ENCODE results near the gene KANSL1.

Gene KANSL1

DNA sequence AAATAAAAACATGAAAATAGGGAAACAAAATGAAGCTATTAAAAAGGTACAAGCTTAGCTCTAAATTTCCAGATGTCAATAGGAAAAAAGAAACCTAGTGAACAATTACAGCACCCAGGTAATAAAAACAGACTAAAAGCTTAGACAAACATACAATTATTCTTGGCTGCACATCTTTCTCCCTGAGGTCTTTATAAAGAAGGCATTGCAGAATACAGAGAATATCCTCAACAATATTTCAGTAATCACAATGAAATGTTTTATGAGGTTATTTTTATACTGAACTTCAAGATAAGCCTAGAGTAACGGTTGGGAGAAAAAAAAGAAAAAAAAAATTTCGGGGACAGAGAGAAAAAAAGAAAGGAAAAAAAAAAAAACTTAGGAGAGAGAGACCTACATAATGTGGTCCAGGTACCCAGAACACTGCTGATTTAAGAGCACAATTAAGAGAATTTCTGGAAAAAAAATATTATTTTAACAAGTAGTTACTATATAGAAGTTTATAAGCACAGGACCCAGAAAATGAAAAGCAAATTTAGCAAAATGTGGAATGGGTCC lies 26.5 kb downstream of the KANSL1 start:
- TF ChIP-seq, protein P1, sequence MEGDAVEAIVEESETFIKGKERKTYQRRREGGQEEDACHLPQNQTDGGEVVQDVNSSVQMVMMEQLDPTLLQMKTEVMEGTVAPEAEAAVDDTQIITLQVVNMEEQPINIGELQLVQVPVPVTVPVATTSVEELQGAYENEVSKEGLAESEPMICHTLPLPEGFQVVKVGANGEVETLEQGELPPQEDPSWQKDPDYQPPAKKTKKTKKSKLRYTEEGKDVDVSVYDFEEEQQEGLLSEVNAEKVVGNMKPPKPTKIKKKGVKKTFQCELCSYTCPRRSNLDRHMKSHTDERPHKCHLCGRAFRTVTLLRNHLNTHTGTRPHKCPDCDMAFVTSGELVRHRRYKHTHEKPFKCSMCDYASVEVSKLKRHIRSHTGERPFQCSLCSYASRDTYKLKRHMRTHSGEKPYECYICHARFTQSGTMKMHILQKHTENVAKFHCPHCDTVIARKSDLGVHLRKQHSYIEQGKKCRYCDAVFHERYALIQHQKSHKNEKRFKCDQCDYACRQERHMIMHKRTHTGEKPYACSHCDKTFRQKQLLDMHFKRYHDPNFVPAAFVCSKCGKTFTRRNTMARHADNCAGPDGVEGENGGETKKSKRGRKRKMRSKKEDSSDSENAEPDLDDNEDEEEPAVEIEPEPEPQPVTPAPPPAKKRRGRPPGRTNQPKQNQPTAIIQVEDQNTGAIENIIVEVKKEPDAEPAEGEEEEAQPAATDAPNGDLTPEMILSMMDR (IDR thresholded peaks at IDR 0.05) = no peak

DNA sequence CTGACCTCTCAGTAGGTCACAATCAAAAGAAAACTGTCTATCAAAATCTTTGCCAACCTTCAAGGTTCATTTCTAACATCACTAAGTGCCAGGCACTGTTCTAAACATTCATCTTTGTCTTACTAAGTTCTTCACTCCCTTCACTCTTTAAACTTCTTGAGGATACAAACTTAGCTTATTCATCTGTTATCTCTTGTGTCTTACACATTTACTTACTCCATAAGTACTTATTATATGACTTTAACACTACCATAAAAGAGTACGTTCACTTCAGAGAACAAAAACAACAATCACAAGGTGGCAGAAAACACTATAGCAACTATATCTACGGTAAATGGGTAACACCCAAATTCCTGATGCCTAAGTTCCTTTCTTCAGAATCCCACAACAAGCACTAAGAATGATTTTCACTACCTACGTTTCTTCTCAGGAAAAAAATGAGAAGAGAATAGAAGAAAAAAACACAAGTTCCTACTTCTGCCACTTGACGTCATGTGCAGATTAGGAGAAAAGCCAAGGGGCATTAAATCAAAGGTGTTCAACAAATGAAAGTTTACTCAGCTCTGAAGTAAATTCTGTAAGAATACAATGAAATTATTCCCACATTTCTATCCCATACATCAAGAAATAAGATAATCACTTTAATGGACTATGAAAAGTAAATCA lies 29.2 kb downstream of the KANSL1 start:
- TF ChIP-seq, protein P1 (IDR thresholded peaks at IDR 0.05) = no peak

GRCh38 chr17:46163316-46163715 lies 29.9 kb downstream of the KANSL1 start:
- TF ChIP-seq, protein P1 (IDR thresholded peaks at IDR 0.05) = no peak

- TF ChIP-seq, protein P1 (IDR thresholded peaks at IDR 0.05) = no peak
Observed at GRCh38 chr17:46162866-46163265, 30.4 kb downstream of the KANSL1 start.

DNA sequence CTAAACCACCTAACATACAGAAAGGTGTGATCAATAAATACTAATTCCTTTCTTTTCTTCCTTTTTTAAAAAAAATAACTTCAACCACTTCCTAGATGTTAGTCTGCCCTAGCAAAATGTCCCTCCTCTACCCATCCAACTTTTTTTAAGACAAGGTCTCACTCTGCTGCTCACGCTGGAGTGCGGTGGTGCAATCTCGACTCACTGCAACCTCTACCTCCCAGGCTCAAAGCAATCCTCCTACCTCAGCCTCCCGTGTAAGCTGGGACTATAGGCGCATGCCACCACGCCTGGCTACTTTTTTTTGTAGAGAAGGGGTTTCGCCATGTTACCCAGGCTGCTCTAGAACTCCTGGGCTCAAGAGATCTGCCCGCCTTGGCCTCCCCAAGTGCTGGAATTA lies 33.1 kb downstream of the KANSL1 start:
- TF ChIP-seq, protein P1 (IDR thresholded peaks at IDR 0.05) = no peak

- TF ChIP-seq, protein P1 (IDR thresholded peaks at IDR 0.05) = no peak
Observed at GRCh38 chr17:46159686-46160085, 33.5 kb downstream of the KANSL1 start.

GRCh38 chr17:46158323-46159296 lies 34.6 kb downstream of the KANSL1 start:
- TF ChIP-seq, protein P1 (IDR thresholded peaks at IDR 0.05) = no peak
